ENCODE data around the gene IGF1R.

GRCh38 chr15:98711810-98712209, 63.5 kb downstream of the IGF1R start:
- TF ChIP-seq CTCF (IDR thresholded peaks at IDR 0.05) = no peak
- TF ChIP-seq NR1H2 (CRISPR knock-in tag; IDR thresholded peaks at IDR 0.05) = no peak
- no peak for TF ChIP-seq E2F4 (CRISPR knock-in tag; IDR thresholded peaks at IDR 0.05; ENCODE audit: borderline replicate concordance, low read depth)
- TF ChIP-seq AFF4 (CRISPR knock-in tag; IDR thresholded peaks at IDR 0.05; ENCODE audit: borderline replicate concordance) = no peak
- TF ChIP-seq ERG (CRISPR knock-in tag; IDR thresholded peaks at IDR 0.05) = no peak
- no peak for TF ChIP-seq CREB1 (CRISPR knock-in tag; IDR thresholded peaks at IDR 0.05)
- TF ChIP-seq NR2C2 (CRISPR knock-in tag; IDR thresholded peaks at IDR 0.05) = no peak
- TF ChIP-seq ESRRA (CRISPR knock-in tag; IDR thresholded peaks at IDR 0.05; ENCODE audit: borderline replicate concordance) = no peak
- no peak for TF ChIP-seq ATF2 (CRISPR knock-in tag; IDR thresholded peaks at IDR 0.05; ENCODE audit: borderline replicate concordance, low read depth)
- TF ChIP-seq ATF6 (CRISPR knock-in tag; IDR thresholded peaks at IDR 0.05) = no peak
- no peak for TF ChIP-seq E2F1 (CRISPR knock-in tag; IDR thresholded peaks at IDR 0.05)
- no peak for TF ChIP-seq PREB (CRISPR knock-in tag; IDR thresholded peaks at IDR 0.05; ENCODE audit: borderline replicate concordance)
- TF ChIP-seq GRHL2 (CRISPR knock-in tag; IDR thresholded peaks at IDR 0.05; ENCODE audit: insufficient replicate concordance, severe bottlenecking) = no peak

Data from WTC11 (cell line).